Measurements from ENCODE around the gene ZIC4.

GRCh38 chr3:147447224-147447623 lies 40.9 kb upstream of the ZIC4 start:
- no peak for TF ChIP-seq ARNTL (CRISPR knock-in tag; IDR thresholded peaks at IDR 0.05; ENCODE audit: borderline replicate concordance, low read depth)
- no peak for TF ChIP-seq POU6F1 (CRISPR knock-in tag; IDR thresholded peaks at IDR 0.05; ENCODE audit: borderline replicate concordance, low read depth)
